ENCODE data around the gene QRICH1. TPM values are rescaled to one million over a fixed set of nuclear protein-coding genes. Genes with fewer than 3 reads are reported as not detected.
A peak's percentile ranks its signal among the peaks of the same experiment; 100 is the strongest.

QRICH1 gene
- total RNA-seq, 1 experiment from 2014 or later = 123 TPM

DNA sequence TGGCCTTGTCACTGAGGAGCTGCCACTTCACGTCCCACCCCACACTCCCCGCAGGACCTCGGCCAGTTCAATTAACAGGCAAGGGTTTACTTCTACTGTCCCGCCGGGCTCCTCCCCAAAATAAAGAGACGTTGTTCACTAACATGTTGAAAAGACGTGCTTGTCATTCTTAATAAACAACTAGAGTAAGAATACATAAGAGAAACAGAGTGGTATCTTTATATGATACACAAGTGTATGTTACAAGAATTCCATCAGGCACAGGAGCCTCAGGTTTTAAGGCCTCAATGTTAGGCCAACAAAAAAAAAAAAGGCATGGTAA, 64.3 kb downstream of the QRICH1 start:
- TF ChIP-seq, protein P1, sequence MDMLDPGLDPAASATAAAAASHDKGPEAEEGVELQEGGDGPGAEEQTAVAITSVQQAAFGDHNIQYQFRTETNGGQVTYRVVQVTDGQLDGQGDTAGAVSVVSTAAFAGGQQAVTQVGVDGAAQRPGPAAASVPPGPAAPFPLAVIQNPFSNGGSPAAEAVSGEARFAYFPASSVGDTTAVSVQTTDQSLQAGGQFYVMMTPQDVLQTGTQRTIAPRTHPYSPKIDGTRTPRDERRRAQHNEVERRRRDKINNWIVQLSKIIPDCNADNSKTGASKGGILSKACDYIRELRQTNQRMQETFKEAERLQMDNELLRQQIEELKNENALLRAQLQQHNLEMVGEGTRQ (CRISPR knock-in tag; IDR thresholded peaks at IDR 0.05) = 0 out of 2 replicates have a peak, but pooled peaks have one; percentile 2
- TF ChIP-seq, protein P2, sequence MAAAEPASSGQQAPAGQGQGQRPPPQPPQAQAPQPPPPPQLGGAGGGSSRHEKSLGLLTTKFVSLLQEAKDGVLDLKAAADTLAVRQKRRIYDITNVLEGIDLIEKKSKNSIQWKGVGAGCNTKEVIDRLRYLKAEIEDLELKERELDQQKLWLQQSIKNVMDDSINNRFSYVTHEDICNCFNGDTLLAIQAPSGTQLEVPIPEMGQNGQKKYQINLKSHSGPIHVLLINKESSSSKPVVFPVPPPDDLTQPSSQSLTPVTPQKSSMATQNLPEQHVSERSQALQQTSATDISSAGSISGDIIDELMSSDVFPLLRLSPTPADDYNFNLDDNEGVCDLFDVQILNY (CRISPR knock-in tag; IDR thresholded peaks at IDR 0.05) = peak; percentile 4; the same call in 1 of the 2 replicates
- TF ChIP-seq SMAD4 (CRISPR knock-in tag; IDR thresholded peaks at IDR 0.05) (no peak), ATF1 (CRISPR knock-in tag; IDR thresholded peaks at IDR 0.05) (peak; percentile 7), FOXP4 (CRISPR knock-in tag; IDR thresholded peaks at IDR 0.05) (no peak)
- DNase-seq (ENCODE audit: low spot score) (no peak), ATAC-seq (no peak)
- Mint-ChIP-seq H3K4me1 (peaks cover 17% of the 10 kb centered on the region), H3K27ac (peak overlapping the region; percentile 92), H3K36me3 (peaks cover 57% of the 10 kb centered on the region), H3K4me3 (peak overlapping the region; percentile 90), H3K27me3 (ENCODE audit: low read depth) (no peaks in the 10 kb centered on the region), H3K9me3 (no peaks in the 10 kb centered on the region)
- POLR2A ChIA-PET = interaction anchor here (0.6 to 1.9 kb wide), 10 partner anchors 9 to 104 kb away, joined by 3 to 23 read pairs (median 4); partner anchors contain the start of genes DALRD3, QRICH1 and WDR6
- CTCF ChIA-PET = interaction anchor here (0.6 to 1.7 kb wide), 7 partner anchors 16 to 594 kb away, joined by 3 to 9 read pairs (median 6); partner anchors contain the start of genes KLHDC8B, QRICH1 and USP4

DNA sequence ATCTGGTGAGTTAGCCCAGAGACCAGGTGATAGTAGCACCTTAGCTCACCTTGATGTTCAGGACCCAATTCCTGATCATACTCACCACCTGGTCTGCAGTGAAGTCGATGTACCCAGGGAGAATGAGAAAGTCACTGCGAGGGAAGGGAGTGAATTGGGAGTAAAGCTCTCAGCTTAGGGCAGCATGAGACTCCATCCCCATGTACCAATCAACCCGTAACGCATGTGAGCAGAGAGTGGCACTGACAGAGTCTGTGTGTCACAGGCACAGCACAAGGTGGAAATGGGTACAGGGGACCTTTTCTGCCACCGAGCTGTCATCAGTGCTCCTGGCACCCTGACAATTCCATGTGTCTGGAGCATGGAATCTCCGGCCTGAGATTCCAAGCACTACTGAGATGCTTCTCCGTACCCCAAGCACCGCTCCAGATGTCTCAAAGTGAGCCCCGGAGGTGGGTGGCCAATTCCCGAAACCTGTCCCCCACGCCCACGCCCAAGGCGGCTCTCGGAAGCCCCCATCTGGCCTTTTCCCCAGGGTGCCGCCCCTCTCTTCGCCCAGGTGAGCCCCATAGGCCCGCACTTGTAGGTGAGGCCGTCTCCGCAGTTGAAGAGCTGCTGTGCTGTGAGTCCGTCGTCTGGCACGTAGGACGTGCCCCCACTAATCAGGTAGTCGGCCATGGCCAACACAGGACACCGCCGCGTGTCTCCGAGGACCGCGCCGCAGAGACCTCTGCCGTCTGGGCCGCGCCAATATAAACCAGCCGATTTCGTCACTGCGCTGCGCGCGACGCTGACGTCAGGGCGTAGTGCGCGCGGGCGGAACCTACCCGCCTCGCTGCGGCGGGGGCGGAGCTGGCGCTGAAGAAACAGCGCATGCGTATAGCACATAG, 65.0 kb downstream of the QRICH1 start, which contains the start of gene IMPDH2:
Gene IMPDH2, minus strand, starts transcription at position 726 of the 890 bp plus-strand sequence. Its CDS starts 48 bp downstream, at position 678.
- ChIA-PET CTCF (interaction anchor here (0.6 to 1.7 kb wide), 7 partner anchors 15 to 593 kb away, joined by 3 to 9 read pairs (median 6); partner anchors contain the start of genes KLHDC8B, QRICH1 and USP4), POLR2A (interaction anchor here (0.6 to 1.9 kb wide), 10 partner anchors 9 to 105 kb away, joined by 3 to 23 read pairs (median 4); partner anchors contain the start of genes DALRD3, QRICH1 and WDR6)
- H3K27ac Mint-ChIP-seq = peak within 1 kb of the TSS; percentile 92
- no peaks in the 10 kb centered on the region for H3K9me3 Mint-ChIP-seq
- peak; percentile 91 for DNase-seq (ENCODE audit: low spot score)
- peak; percentile 91 for ATAC-seq
- peaks cover 17% of the 10 kb centered on the region for H3K4me1 Mint-ChIP-seq
- H3K27me3 Mint-ChIP-seq (ENCODE audit: low read depth) = no peaks in the 10 kb centered on the region
- H3K4me3 Mint-ChIP-seq = peak within 1 kb of the TSS; percentile 90
- H3K36me3 Mint-ChIP-seq = peaks cover 61% of the 10 kb centered on the region
- TF ChIP-seq ZNF263 (CRISPR knock-in tag; IDR thresholded peaks at IDR 0.05; ENCODE audit: low read depth) (no peak), SP1 (CRISPR knock-in tag; conservative IDR thresholded peaks at IDR 0.05) (peak; percentile 94), SMAD4 (CRISPR knock-in tag; IDR thresholded peaks at IDR 0.05) (0 out of 2 replicates have a peak, but pooled peaks have one; percentile 62), ZNF423 (CRISPR knock-in tag; IDR thresholded peaks at IDR 0.05) (no peak), PRRX2 (CRISPR knock-in tag; IDR thresholded peaks at IDR 0.05) (peak; percentile 90), GABPB1 (CRISPR knock-in tag; IDR thresholded peaks at IDR 0.05) (peak; percentile 93), MAX (CRISPR knock-in tag; IDR thresholded peaks at IDR 0.05) (peak; percentile 95), ATF2 (CRISPR knock-in tag; IDR thresholded peaks at IDR 0.05; ENCODE audit: borderline replicate concordance, low read depth) (no peak), NFYB (CRISPR knock-in tag; conservative IDR thresholded peaks at IDR 0.05; ENCODE audit: low read depth) (no peak), OVOL2 (CRISPR knock-in tag; IDR thresholded peaks at IDR 0.05; ENCODE audit: borderline replicate concordance) (no peak; the same call in 1 of the 2 replicates), RORB (CRISPR knock-in tag; IDR thresholded peaks at IDR 0.05) (no peak), ATF3 (CRISPR knock-in tag; conservative IDR thresholded peaks at IDR 0.05) (no peak), HMGXB4 (CRISPR knock-in tag; IDR thresholded peaks at IDR 0.05) (peak; percentile 62; the same call in 1 of the 2 replicates), ZNF121 (CRISPR knock-in tag; IDR thresholded peaks at IDR 0.05) (no peak), SOX15 (CRISPR knock-in tag; IDR thresholded peaks at IDR 0.05) (no peak)
- TF ChIP-seq, protein P3, sequence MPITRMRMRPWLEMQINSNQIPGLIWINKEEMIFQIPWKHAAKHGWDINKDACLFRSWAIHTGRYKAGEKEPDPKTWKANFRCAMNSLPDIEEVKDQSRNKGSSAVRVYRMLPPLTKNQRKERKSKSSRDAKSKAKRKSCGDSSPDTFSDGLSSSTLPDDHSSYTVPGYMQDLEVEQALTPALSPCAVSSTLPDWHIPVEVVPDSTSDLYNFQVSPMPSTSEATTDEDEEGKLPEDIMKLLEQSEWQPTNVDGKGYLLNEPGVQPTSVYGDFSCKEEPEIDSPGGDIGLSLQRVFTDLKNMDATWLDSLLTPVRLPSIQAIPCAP (CRISPR knock-in tag; IDR thresholded peaks at IDR 0.05) = peak; percentile 69; the same call in 1 of the 2 replicates
- TF ChIP-seq, protein P4, sequence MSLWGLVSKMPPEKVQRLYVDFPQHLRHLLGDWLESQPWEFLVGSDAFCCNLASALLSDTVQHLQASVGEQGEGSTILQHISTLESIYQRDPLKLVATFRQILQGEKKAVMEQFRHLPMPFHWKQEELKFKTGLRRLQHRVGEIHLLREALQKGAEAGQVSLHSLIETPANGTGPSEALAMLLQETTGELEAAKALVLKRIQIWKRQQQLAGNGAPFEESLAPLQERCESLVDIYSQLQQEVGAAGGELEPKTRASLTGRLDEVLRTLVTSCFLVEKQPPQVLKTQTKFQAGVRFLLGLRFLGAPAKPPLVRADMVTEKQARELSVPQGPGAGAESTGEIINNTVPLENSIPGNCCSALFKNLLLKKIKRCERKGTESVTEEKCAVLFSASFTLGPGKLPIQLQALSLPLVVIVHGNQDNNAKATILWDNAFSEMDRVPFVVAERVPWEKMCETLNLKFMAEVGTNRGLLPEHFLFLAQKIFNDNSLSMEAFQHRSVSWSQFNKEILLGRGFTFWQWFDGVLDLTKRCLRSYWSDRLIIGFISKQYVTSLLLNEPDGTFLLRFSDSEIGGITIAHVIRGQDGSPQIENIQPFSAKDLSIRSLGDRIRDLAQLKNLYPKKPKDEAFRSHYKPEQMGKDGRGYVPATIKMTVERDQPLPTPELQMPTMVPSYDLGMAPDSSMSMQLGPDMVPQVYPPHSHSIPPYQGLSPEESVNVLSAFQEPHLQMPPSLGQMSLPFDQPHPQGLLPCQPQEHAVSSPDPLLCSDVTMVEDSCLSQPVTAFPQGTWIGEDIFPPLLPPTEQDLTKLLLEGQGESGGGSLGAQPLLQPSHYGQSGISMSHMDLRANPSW (CRISPR knock-in tag; conservative IDR thresholded peaks at IDR 0.05; ENCODE audit: low read depth) = peak; percentile 92; the same call in 1 of the 2 replicates

Measured in WTC11 (cell line).